HG03575 (cell line): Measurements from ENCODE around the gene MYBPC2.

Experiments
- ATAC-seq: cut with Tn5 transposase; IDR thresholded peaks from one replicate; pipeline ENCODE4 v1.9.1; 2021; ENCODE audit not compliant: unreplicated experiment, insufficient number of reproducible peaks, low FRiP score; ENCODE audit errors: extremely low read depth

MYBPC2 gene

GRCh38 chr19:50475101-50475568 lies 42.4 kb downstream of the MYBPC2 start:
- ATAC-seq, result no peak

GRCh38 chr19:50475736-50476223 lies 43.1 kb downstream of the MYBPC2 start:
- no peak for ATAC-seq

DNA sequence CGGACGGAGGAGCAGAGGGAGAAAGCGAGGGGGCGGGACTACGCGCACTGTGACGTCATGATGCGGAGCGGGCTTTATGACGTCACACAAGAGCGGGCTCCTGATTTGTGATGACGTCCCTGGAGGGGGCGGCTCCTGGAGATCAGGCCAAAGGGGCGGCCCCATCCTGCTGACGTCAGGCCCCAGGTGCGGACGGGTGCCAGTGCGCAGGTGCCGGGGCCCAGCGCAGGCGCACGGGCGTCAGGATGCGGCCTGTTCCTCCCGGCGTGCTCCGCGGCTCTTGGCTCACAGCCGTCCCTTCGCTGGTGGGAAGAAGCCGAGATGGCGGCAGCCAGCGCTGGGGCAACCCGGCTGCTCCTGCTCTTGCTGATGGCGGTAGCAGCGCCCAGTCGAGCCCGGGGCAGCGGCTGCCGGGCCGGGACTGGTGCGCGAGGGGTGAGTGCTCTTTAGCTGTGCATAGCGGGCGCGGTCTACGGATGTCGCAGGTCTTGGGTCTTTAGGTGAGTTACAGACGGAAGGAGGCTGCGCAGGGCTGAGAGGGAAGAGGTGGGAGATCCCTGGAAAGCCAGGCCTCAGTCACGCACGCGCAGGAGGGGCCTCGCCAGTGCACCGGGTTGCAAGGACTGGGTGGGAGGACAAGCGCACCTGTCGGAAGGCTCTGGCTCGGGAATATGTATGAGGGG lies 43.7 kb downstream of the MYBPC2 start, which contains the start of the genes EMC10 and GARIN5A:
Gene EMC10 (plus strand): TSS at position 284 of the 683 bp plus-strand sequence. CDS start 38 bp downstream, at position 322.
Gene GARIN5A (minus strand): TSS at position 625 of the 683 bp plus-strand sequence. CDS start 460 bp downstream, at position 165.
- no peak for ATAC-seq

DNA sequence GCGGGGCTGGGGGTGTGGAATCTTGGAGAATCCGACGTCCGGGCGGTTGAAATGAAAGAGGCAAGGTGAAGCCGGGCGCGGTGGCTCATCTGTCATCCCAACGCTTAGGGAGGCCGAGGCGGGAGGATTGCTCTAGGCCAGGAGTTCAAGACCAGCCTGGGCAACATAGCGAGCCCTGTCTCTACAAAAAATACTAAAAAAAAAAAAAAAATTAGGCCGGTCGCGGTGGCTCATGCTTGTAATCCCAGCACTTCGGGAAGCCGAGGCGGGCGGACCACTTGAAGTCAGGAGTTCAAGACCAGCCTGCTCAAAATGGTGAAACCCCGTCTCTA lies 44.2 kb downstream of the MYBPC2 start:
- no peak for ATAC-seq

DNA sequence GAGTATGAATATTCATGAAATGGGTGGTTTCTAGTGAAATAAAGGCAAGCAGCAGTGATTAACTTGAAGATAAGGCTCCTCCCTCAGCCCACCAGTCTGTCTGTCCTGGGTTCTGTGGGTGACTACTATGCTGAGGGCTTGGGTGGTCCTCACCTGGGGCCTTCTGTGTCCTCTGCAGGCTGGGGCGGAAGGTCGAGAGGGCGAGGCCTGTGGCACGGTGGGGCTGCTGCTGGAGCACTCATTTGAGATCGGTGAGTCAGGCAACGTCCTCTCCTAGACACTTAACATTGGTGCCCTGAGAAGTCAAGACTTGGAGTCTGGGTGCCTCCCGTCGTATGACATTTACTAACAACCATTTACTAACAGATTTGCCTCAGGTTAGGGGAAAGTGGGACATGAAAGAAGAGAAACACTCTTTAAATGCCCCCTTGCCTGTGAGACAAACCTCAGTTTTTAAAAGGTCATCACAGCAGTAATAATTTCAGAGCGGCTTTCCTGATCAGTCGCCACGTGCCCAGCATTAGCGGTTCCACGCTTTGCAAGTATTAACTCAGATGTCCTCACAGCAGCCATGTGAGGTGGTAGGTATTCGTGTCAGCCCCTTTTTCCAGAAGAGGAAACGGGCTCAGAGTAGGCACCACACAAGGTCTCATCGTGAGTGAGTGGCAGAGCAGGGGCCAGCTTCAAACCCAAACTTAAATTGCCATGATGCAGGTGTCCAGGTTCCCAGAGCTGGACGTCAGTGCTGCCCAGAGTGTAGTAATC lies 45.2 kb downstream of the MYBPC2 start:
- no peak for ATAC-seq

DNA sequence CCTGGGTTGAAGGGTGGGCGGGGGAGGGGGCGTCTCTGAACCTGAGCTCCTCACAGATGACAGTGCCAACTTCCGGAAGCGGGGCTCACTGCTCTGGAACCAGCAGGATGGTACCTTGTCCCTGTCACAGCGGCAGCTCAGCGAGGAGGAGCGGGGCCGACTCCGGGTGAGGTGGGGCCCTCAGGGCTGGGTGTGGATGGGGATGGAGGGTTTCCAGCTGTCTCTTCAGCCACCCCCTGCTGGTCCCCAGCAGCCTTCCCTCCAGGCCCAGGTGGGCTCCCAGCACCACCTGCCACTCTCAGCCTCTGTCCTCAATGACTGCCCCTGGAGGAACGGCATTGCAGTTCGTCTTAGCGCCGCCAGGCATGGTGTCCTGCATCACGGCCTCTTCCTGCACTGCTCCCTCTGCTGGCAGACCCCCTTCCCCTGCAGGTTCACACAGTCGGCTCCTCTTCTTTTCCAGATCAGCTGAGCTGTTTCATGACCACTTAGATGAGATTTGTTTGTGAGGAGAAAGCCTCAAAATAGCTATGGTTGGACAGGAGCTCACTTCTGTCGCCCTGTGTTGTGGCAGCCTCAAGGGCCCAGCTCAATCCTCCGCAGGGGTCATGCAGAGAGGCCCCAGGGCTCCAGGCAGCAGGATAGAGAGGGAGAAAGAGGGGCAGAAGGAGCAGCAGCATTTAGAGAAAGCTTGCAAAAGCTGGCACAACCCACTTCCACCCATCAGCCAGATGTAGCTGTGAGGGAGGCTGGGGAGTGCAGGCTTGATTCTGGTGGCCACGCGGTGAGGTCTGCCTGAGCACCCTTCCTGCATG lies 46.4 kb downstream of the MYBPC2 start:
- ATAC-seq, result no peak

DNA sequence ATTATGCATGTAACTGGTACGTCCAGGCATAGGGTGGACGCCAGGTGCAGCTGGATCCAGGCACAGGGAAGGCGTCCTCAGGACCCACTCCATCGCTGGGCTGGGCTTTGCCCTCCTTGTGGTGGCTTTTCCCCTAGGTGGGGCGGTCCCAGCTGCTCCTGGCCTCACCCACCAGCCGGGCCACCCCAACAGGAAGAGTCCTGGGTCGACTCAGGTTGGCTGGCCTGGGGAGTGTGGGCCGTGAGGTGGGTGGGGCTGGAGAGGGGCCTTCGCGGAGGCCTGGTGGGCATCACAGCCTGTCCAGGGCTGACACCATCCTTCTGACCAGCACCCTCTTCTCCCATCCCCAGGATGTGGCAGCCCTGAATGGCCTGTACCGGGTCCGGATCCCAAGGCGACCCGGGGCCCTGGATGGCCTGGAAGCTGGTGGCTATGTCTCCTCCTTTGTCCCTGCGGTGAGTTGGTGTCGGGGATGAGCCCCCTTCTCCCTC lies 47.1 kb downstream of the MYBPC2 start:
- no peak for ATAC-seq

DNA sequence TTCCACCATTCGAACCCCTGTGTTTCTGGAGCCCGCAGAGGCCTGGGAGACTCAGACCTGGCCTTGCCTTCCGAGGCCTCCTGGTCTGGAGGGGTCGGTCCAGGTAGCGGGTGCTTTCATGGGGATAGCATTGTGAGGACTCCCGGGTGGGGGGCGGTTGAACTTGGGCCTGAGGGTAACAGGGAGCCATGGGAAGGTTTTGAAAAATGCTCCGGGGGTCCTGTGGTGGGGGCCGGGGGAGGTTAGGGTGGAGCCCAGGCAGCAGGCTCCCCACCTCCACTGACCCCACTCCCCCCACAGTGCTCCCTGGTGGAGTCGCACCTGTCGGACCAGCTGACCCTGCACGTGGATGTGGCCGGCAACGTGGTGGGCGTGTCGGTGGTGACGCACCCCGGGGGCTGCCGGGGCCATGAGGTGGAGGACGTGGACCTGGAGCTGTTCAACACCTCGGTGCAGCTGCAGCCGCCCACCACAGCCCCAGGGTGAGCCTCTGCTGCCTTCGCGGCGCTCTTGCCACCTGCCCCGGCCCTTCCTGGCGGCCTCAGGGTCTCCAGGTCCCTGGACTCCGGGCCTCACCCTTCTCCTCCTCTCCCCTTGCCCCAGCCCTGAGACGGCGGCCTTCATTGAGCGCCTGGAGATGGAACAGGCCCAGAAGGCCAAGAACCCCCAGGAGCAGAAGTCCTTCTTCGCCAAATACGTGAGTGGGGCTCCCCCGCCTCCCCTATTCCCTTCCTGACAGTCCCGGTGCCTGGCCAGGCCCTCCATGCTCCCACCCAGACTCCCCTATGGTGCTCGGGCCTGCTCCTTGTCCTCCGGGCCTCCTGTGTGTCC lies 47.8 kb downstream of the MYBPC2 start:
- ATAC-seq, result no peak

DNA sequence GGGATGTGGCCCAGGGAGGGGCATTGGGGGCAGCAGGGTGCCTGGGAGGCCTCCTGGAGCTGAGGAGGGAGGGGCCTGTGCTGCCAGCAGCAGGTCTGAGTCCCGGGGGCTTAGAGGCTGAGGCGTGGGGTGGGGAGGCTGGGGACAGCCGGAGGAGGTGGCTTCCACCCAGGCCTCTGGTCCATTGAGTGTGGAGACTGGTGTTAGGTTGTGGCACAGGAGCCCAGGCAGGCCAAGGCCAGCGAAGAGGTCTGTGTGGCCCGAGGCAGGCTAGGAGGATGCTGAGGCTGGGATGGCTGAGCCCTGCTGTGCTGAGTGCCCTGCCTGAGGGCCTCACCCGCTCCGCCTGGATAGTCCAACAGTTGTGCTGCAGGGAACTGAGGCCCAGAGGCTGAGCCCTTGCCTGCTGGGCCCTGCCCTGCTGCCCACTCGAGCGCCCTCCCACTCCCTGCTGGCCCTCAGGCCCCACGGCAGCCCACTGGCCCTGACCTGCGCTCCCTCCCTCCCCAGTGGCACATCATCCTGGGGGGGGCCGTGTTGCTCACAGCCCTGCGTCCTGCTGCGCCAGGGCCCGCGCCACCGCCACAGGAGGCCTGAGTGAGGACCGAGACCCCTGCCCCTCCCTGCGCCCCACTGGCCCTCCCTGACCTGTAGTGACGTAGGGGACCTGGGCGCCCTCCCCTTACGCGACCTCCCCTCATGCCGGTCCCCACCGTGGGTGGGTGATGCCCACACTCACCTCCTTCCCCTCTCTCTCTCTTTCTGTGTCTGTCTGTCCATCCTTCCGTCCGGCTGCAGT lies 48.9 kb downstream of the MYBPC2 start:
- no peak for ATAC-seq

DNA sequence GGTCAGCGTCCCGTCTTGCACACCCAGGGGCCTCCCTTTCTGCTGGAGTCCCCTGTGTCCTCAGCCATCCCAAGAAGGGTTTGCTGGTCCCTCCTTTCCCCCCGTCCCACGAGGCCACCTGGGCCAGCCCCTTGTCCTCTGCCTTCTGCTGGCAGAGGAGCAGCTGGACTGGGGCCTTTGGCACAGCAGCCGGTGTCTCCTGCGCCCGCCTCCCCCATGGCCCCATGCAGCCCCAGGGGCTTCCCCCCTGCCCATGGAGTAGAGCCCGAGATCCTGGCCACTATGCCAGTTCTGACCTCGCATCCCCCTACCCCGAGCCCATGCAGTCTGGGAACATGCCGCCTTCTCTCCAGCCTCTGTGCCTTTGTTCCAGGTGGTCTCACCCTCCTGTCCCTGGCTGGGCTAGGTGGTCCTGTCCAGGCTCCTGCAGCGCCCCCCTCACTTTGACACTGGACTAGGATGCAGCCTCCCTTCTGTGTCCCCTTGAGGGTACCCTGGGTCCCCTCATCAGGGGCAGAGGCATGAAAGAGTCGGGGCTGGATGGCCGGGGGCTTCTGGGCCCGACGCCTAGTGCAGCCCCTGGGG lies 49.7 kb downstream of the MYBPC2 start:
- no peak for ATAC-seq

- no peak for ATAC-seq
Measured at GRCh38 chr19:50482916-50483315, 50.2 kb downstream of the MYBPC2 start.

GRCh38 chr19:50485284-50485955 lies 52.7 kb downstream of the MYBPC2 start:
- ATAC-seq, result no peak

DNA sequence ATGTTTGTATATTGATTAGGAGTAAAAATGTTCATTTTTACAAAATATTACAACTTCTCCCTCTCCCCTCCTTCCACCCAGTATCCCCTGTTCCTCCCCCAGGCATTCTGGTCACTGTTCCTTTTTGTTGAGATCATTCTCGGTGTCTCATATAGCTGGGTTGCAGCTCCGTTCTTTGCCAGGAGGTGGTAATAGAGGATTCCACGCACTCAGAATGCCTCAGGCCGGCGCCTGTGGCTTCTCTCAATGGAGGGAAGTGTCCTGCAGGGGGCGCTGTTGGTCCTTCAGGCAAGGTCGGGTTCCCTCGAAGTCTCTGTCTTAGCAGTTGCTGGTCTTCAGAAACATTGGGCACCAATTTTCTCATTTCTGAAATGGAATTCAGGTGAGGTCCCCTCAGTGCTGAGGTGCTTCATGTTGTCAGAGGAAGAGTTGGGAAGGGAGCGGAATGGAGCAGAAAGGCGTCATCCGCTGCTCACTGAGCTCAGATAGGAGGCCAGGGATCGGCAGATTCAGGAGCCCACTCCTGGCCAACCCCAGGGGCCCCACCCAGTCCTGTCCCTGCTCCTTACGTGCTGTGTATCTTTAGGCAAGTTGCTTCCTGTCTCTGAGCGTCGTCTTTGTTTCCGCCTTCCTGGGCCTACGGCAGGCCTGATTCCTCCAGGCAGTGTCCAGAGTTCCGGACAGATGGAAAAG lies 54.3 kb downstream of the MYBPC2 start:
- ATAC-seq, result no peak

DNA sequence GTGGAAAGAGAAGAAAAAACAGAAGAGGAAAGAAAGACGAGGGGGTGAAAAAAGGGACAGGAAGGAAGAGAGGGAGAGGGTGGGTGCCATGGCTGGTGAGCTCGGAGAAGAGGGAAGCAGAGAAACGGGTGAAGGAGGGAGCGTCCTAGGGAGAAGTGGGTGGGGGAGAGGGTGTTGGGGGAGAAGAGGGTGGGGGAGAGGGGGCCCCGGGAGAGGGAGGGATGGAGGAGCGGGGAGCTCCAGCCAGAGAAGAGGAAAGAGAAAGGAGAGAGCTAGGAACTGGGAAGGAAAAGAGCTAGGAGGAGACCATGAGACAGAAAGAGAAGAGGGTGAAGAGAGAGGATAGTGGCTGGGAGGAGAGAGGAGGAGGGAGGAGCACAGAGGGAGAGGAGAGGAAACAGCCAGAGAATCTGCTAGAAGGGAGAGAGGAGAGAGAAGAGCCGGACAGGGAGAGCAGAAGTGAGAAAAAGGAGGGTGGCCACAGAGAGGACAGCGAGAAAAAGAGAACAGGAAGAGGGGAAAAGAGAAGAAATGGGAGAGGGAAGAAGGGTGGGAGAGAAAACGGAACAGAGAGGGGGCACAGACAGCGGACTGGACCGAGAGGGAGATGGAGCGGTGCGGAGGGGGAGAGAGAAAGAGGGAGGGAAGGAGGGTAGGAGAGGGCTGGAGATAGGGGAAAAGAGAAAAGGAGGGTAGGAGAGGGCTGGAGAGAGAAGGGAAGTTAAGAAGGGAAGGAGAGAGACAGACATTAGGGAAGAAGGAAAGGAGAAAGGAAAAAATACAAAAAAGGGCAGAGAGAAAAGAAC lies 55.9 kb downstream of the MYBPC2 start:
- ATAC-seq, result no peak

GRCh38 chr19:50489461-50490011 lies 56.8 kb downstream of the MYBPC2 start:
- no peak for ATAC-seq
